Uterus (tissue), 2 donors: ENCODE results near the gene EVI5.

Source experiments
- CTCF ChIP-seq, 4 experiments: fragments of 200-600 bp in 2 of 4; fragments of 450-650 bp in 2 of 4; sonication (generic) in 2 of 4; IDR thresholded peaks; one replicate each; pipeline ENCODE4 v1.5.1; 2016 to 2019; ENCODE audit warnings: antibody characterized with exemption in 4 of 4, mild to moderate bottlenecking in 2 of 4, moderate library complexity in 1 of 4
- POLR2A ChIP-seq, 2 donors: fragments of 450-650 bp; IDR thresholded peaks; one replicate each; pipeline ENCODE4 v1.6.1; 2016; ENCODE audit warnings: antibody characterized with exemption in 2 of 2, mild to moderate bottlenecking in 1 of 2, moderate library complexity in 1 of 2

- TF ChIP-seq CTCF (IDR thresholded peaks at IDR 0.05) (no peak), POLR2A (IDR thresholded peaks at IDR 0.05) (no peak)
Observed at GRCh38 chr1:92556350-92556749, 228.6 kb downstream of the EVI5 start.
